Measurements from ENCODE around the gene RAMP1.

RAMP1 gene

DNA sequence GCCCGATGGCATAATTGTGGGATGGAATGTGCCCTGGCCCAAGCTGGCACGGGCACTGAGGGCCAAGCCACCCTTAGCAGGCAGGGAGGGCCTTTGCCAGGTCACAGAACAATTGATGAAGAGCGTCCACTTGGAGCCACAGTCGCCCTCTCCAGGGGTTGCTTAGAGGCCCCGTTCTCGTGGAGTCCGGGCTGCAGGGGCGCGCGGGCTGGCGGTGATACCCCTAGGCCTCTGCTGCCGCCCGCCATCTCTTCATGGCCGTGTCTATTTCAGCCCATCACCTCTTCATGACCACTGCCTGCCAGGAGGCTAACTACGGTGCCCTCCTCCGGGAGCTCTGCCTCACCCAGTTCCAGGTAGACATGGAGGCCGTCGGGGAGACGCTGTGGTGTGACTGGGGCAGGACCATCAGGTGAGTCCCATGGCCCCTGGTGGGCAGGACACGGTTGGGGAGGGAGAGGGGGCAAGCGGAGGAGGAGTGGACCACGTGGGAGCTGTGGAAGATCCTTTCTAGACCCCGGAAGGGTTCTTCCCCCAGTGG, 17.6 kb downstream of the RAMP1 start:
- DNase-seq (ENCODE audit: low spot score), result no peak

DNA sequence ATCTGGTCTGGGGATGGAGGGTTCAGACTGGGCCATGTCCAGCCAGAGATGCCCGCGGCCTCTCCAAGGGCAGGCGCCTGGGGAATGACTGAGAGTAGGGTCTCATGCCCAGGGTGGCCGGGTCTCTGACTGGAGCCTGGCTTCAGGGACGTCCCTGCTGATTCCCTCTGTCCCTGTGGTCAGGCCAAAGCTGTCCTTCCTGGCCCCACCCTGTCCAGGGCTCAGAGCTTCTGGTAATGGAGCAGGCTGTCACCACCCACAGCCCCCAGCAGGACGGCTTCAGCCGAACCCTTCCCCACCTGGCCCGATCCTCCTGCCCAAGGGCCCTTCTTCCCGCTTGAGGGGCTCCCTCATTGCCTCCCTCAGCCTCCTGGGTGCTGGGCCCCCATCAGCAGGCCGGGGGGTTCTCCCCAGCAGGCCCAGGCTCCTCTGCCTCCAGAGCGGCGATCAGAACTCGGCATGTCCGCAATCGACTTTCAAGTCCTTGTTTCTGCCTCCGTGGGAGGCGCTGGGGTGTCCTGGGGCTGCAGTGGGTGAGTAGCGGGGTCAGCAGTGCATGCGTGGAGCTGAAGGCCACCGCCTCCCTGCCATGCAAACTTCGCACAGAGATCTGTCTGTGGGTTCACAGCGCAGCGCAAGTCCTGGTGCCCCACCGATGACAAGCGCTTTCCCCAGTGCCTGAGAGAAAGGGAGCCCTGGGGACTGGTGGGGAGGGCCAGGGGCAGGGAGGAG, 18.3 kb downstream of the RAMP1 start:
- no peak for DNase-seq (ENCODE audit: low spot score)

DNA sequence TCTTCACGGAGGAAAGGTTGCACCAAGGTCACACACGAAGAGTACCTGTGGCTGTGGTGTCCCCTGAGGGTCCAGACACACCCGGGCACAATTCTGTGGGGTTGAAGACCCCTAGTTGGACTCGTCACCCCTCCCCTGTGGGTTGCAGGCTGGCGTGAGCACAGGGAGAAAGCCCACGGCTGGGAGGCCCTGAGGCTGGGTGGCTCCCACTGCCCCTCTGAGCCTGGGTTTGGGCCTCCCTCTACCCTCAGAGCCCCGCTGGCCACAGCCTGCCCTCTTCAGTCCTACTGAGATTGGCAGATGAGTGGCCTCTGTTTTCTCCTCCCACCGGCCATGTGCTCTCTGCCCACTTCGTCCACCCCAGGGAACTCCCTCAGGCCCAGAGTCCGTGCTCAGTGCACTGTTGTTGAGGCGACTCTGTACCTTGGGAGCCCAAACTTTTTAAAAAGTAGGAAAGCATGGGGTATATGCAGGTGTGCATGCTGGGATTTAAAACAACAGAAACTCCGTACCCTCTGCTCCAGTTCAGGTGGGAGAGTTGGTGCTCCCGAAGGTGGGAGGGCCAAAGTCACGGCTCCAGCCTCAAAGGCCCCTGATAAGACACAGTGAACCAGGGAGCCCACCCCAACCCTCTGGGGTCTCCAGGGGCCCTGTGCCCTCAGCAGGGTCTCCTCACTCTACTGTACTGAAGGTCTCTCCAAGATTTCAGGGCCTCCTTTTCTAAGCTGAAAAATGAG, 19.1 kb downstream of the RAMP1 start:
- DNase-seq (ENCODE audit: low spot score), result no peak

GRCh38 chr2:237879058-237879430, 19.6 kb downstream of the RAMP1 start:
- DNase-seq (ENCODE audit: low spot score), result no peak

DNA sequence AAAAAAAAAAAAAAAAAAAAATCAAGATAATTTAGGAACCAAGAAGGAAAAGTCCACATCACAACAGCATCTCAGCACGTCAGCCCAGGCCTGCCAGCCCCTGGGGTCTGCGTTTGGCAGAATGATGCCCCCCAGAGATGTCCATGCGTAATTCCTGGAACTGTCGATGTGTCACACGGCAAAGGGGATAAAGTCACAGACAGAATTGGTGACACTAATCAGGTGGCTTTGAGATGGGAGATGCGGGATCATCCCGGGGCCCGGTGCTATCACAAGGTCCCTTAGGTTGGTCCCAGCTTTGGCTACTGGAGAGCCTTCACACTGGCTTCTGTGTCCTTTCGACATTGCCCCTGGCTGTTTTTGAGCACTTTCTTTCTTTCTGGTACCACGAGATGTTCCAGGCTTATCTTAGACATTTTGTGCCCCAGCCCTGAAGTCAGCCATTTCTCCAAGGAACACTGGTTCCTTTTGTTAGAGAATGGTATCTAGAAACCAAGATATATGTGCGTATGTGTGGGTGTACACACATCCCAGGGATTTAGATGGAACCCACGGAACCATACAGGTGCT, 20.7 kb downstream of the RAMP1 start:
- DNase-seq (ENCODE audit: low spot score), result no peak

- DNase-seq (ENCODE audit: low spot score), result no peak
Observed at GRCh38 chr2:237882510-237883481, 23.4 kb downstream of the RAMP1 start.

DNA sequence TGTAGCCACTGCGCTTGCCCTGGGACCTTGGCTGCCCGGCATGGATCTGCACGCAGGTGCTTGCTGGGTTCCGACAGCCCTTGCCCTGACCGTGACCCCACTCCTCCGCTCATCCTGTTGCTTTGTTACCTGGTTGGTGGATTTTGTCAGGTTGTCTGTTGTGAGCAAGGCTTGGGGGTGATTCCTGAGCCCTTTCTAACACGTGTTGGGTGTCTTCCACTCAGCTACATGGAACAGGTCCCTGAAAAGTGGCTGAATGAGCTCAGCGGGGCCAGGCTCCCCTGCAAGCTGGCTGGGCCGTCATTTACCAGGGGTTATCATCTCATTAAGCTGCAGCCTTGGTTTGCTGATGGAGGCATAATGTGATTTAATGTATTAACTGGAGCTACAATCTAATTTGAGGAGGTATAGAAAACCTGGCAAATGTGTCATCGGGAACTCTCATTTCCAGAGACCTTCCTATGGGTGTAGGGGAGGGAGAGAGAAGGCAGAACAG, 24.6 kb downstream of the RAMP1 start:
- no peak for DNase-seq (ENCODE audit: low spot score)

DNA sequence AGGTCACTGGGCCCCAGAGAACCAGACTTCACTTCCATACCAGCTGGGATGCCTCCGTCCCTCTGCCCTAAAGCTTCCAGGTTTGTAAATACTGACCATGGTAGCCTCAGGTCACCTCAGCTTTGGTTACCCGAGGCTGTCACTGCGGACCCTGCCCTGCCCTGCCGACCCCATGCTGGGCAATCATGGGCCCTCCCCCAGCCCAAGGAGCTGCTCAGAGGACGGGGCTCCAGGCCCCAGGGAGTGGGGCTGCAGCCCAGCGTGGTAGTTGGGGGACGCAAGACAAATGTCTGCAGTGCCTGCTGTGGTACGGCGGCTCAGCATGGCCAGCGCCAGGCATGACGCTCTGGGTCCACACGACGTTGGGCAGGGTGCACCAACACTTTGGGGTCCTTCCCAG, 25.3 kb downstream of the RAMP1 start:
- no peak for DNase-seq (ENCODE audit: low spot score)

- DNase-seq (ENCODE audit: low spot score), result no peak
Observed at GRCh38 chr2:237885111-237885930, 25.9 kb downstream of the RAMP1 start.

GRCh38 chr2:237885931-237886684, 26.7 kb downstream of the RAMP1 start:
- DNase-seq (ENCODE audit: low spot score), result no peak

GRCh38 chr2:237886685-237887481, 27.5 kb downstream of the RAMP1 start:
- no peak for DNase-seq (ENCODE audit: low spot score)

DNA sequence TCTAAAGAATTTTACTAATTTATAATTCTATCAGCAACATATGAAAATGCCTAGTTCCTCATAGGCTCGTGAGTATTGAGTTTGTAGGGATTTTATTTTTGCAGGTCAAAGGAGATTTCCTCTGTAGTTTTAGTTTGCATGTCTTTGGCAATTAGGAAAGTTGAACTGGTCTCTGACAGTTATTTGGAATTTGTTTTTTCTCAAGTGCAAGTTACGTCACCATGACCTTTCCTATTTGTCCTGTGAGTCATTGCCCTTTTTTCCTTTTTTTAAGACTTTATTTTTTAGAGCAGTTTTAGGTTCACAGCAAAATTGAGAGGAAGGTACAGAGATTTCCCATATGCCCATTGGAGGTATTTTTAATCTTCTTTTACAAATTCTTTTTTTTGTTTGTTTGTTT, 29.0 kb downstream of the RAMP1 start:
- DNase-seq (ENCODE audit: low spot score), result no peak

GRCh38 chr2:237889016-237889415, 29.6 kb downstream of the RAMP1 start:
- DNase-seq (ENCODE audit: low spot score), result no peak

DNA sequence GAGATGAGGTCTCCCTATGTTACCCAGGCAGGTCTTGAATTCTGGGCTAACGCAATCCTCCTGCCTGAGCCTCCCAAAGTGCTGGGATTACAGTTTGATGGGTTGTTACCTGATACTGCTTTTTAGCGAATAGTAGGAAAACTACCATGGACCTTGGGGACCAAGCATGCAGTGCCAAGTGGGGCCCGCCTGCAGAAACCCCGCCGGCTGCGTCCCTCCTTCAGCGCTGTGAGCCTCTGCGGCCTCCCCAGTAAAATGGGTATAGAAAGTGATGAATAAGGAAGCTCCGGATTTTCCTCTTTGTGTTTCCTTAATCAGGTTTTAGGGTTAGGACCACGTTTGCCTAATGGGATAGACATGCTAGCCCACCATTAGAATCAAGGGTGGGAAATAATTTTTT, 30.4 kb downstream of the RAMP1 start:
- DNase-seq (ENCODE audit: low spot score), result no peak

DNA sequence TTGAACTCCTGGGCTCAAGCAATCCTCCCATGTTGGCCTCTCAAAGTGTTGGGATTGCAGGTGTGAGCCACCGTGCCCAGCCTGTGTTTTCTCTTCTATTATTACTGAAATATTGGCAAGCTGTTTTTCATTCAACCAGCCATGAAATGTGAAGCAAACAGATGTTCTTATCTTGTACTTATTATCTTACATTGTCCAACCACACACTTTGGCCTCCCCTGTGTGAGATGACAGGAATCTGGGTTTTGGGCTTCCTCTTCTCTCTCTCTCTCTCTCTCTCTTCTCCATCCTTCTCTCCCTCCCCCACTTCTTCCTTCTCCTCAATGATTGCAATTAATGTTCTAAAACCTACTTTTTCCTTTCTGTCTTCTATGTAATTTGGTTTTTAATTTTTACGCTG, 33.1 kb downstream of the RAMP1 start:
- DNase-seq (ENCODE audit: low spot score), result no peak

- no peak for DNase-seq (ENCODE audit: low spot score)
Observed at GRCh38 chr2:237892984-237893595, 33.7 kb downstream of the RAMP1 start.

- DNase-seq (ENCODE audit: low spot score), result no peak
Observed at GRCh38 chr2:237894396-237894979, 35.1 kb downstream of the RAMP1 start.

DNA sequence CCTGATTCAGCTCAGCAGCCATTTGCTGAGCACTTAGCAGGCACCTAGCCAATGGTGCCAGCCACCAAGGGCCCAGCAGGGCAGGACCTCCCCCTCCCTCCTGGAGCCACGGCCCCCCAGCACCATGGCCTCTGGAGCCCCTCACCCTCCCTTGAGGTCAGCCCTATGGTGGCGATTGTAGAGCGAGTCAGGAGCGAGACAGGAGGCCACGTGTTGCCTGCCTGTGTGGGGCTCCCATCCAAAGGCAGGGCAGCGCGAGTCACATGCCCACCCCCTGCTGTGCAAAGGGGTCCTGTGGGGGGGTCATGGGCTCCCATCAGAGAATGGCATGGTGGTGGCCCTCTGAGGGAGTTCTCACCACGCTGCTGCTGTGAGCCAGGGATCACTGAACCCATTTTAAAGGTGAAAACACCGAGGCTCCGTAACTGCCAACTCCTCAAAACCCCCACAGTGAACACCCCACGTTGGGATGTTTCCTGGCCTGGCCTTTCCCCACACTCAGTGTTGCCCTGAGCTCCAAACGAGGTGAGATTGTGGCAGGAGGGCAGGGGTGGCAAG, 35.6 kb downstream of the RAMP1 start:
- no peak for DNase-seq (ENCODE audit: low spot score)

All from globus pallidus (tissue), 1 donor.